Neural cell (in vitro differentiated cells): ENCODE measurements around the gene ATP11A. TPM values are rescaled to one million over a fixed set of nuclear protein-coding genes. Genes with fewer than 3 reads are reported as not detected.

Source experiments
- H2AFZ ChIP-seq: fragments of 200-600, 300-800 bp; sonication (generic), shearing (Covaris generic); 2 replicates; pipeline ENCODE4 v1.6.0; 2014; ENCODE audit warnings: low read depth, mild to moderate bottlenecking, antibody characterized with exemption, low read length, moderate library complexity
- H3F3A ChIP-seq: fragments of 200-600 bp; shearing (Covaris generic); 2 replicates; pipeline ENCODE4 v1.6.1; 2016; ENCODE audit warnings: mild to moderate bottlenecking, moderate library complexity, mixed read lengths, antibody characterized with exemption, low read length; ENCODE audit not compliant: insufficient read depth, poor library complexity, severe bottlenecking
- H3K27ac ChIP-seq: fragments of 200-600, 300-800 bp; sonication (generic), shearing (Covaris generic); 2 replicates; pipeline ENCODE4 v1.5.1; 2014; ENCODE audit warnings: mild to moderate bottlenecking, low read length, moderate library complexity
- H3K27me3 ChIP-seq: fragments of 300-800, 200-600 bp; sonication (generic), shearing (Covaris generic); 2 replicates; pipeline ENCODE4 v1.6.0; 2014; ENCODE audit warnings: mild to moderate bottlenecking, low read depth, low read length, moderate library complexity; ENCODE audit not compliant: insufficient read depth
- H3K36me3 ChIP-seq: fragments of 300-800, 200-600 bp; sonication (generic), shearing (Covaris generic); 2 replicates; pipeline ENCODE4 v1.5.1; 2014; ENCODE audit warnings: mild to moderate bottlenecking, antibody characterized with exemption, low read length, moderate library complexity; ENCODE audit not compliant: insufficient read depth
- H3K4me2 ChIP-seq: fragments of 300-800, 200-600 bp; sonication (generic), shearing (Covaris generic); 2 replicates; pipeline ENCODE4 v1.6.0; 2014; ENCODE audit warnings: mild to moderate bottlenecking, low read length
- H3K4me3 ChIP-seq: fragments of 300-800, 200-600 bp; sonication (generic), shearing (Covaris generic); 2 replicates; pipeline ENCODE4 v1.5.1; 2014; ENCODE audit warnings: mild to moderate bottlenecking, low read length, moderate library complexity
- H3K79me2 ChIP-seq: fragments of 200-600 bp; shearing (Covaris generic); replicated peaks from 2 replicates; pipeline ENCODE4 v1.6.0; 2014; ENCODE audit warnings: mild to moderate bottlenecking, low read length, moderate library complexity; ENCODE audit not compliant: insufficient read depth
- H3K9ac ChIP-seq: fragments of 300-800, 200-600 bp; sonication (generic), shearing (Covaris generic); 2 replicates; pipeline ENCODE4 v1.6.1; 2016; ENCODE audit warnings: mild to moderate bottlenecking, low read length, mixed read lengths
- H3K9me2 ChIP-seq: fragments of 200-600 bp; shearing (Covaris generic); 2 replicates; pipeline ENCODE4 v1.6.1; 2016; ENCODE audit warnings: mild to moderate bottlenecking, low read length, mixed read lengths; ENCODE audit not compliant: insufficient read depth
- H3K9me3 ChIP-seq: fragments of 200-600, 300-800 bp; sonication (generic), shearing (Covaris generic); 2 replicates; pipeline ENCODE4 v1.6.1; 2016; ENCODE audit warnings: mild to moderate bottlenecking, mixed run types, low read length, moderate library complexity, mixed read lengths
- H4K20me1 ChIP-seq: fragments of 200-600 bp; shearing (Covaris generic); 2 replicates; pipeline ENCODE4 v1.6.1; 2016; ENCODE audit warnings: mild to moderate bottlenecking, mixed run types; ENCODE audit not compliant: insufficient read depth
- CTCF ChIP-seq: fragments of 450-650 bp; IDR thresholded peaks from 2 replicates; pipeline ENCODE4 v1.5.1; 2014; ENCODE audit warnings: antibody characterized with exemption, mild to moderate bottlenecking, moderate library complexity; ENCODE audit not compliant: poor library complexity, severe bottlenecking
- EP300 ChIP-seq: fragments of 450-650 bp; conservative IDR thresholded peaks from 2 replicates; pipeline ENCODE4 v1.6.1; 2014; ENCODE audit warnings: antibody characterized with exemption, mild to moderate bottlenecking, moderate library complexity; ENCODE audit not compliant: poor library complexity, severe bottlenecking
- EZH2 ChIP-seq: fragments of 200-600, 300-800 bp; shearing (Covaris generic), sonication (generic); IDR thresholded peaks from 2 replicates; pipeline ENCODE4 v1.6.1; 2014; ENCODE audit warnings: antibody characterized with exemption, low read length, borderline replicate concordance, mild to moderate bottlenecking; ENCODE audit not compliant: insufficient read depth, poor library complexity, severe bottlenecking
- MXI1 ChIP-seq: fragments of 450-650 bp; conservative IDR thresholded peaks from 2 replicates; pipeline ENCODE4 v1.6.1; 2014; ENCODE audit warnings: antibody characterized with exemption, mild to moderate bottlenecking; ENCODE audit not compliant: poor library complexity, severe bottlenecking
- POLR2AphosphoS5 ChIP-seq: IDR thresholded peaks from 2 replicates; pipeline ENCODE4 v1.6.1; 2012
- RAD21 ChIP-seq: fragments of 450-650 bp; conservative IDR thresholded peaks from 2 replicates; pipeline ENCODE4 v1.6.1; 2014; ENCODE audit warnings: antibody characterized with exemption, mild to moderate bottlenecking, moderate library complexity
- REST ChIP-seq: IDR thresholded peaks from 2 replicates; pipeline ENCODE4 v1.6.1; 2012; ENCODE audit warnings: borderline replicate concordance
- SMC3 ChIP-seq: fragments of 450-650 bp; conservative IDR thresholded peaks from 2 replicates; pipeline ENCODE4 v1.6.1; 2014; ENCODE audit warnings: antibody characterized with exemption, mild to moderate bottlenecking, moderate library complexity; ENCODE audit not compliant: poor library complexity
- TAF1 ChIP-seq: IDR thresholded peaks from 2 replicates; pipeline ENCODE4 v1.6.1; 2012; ENCODE audit warnings: low read depth
- polyA plus RNA-seq: library from polyadenylated mRNA; depleted of rRNA; stranded (reverse); fragments of >200 nt; gene quantifications from 2 replicates; pipeline ENCODE4 v1.2.3, GENCODE V29; 2014

Gene ATP11A
- polyA plus RNA-seq, 1 donor from 2014 or later = 3.0 TPM

GRCh38 chr13:112832811-112833210 is 143.0 kb downstream of the ATP11A start:
- TF ChIP-seq REST (no peak), POLR2AphosphoS5 (no peak), RAD21 (no peak), TAF1 (no peak), CTCF (no peak), SMC3 (no peak)
- no peaks in the 10 kb centered on the region for H3K27me3 ChIP-seq
- H3K79me2 ChIP-seq = no peaks in the 10 kb centered on the region
- H3K36me3 ChIP-seq = peaks cover 5% of the 10 kb centered on the region
- H3K9ac ChIP-seq = no peak overlapping the region
- no peaks in the 10 kb centered on the region for H4K20me1 ChIP-seq
- no peak overlapping the region for H3K4me2 ChIP-seq
- H2AFZ ChIP-seq = no peak overlapping the region
- no peaks in the 10 kb centered on the region for H3K9me2 ChIP-seq
- no peaks in the 10 kb centered on the region for H3F3A ChIP-seq
- no peak overlapping the region for H3K27ac ChIP-seq
- no peak overlapping the region for H3K4me3 ChIP-seq
- H3K9me3 ChIP-seq = no peaks in the 10 kb centered on the region

- H3K27me3 ChIP-seq = no peaks in the 10 kb centered on the region
- H3K9ac ChIP-seq = no peak overlapping the region
- TF ChIP-seq RAD21 (no peak), EZH2 (no peak), CTCF (no peak), EP300 (no peak), POLR2AphosphoS5 (no peak), TAF1 (no peak), SMC3 (no peak), REST (no peak), MXI1 (no peak)
- H3K27ac ChIP-seq = no peak overlapping the region
- H3K9me2 ChIP-seq = no peaks in the 10 kb centered on the region
- no peak overlapping the region for H3K4me2 ChIP-seq
- no peaks in the 10 kb centered on the region for H3F3A ChIP-seq
- no peaks in the 10 kb centered on the region for H3K79me2 ChIP-seq
- H3K9me3 ChIP-seq = no peaks in the 10 kb centered on the region
- H4K20me1 ChIP-seq = no peaks in the 10 kb centered on the region
- peaks cover 5% of the 10 kb centered on the region for H3K36me3 ChIP-seq
- H3K4me3 ChIP-seq = no peak overlapping the region
- no peak overlapping the region for H2AFZ ChIP-seq
These were observed 143.9 kb downstream of the ATP11A start for GRCh38 chr13:112833551-112834257.
